NCI-H345 (cell line): ENCODE data around the gene IMPA2.

Experiments used
- DNase-seq: peaks from one replicate; lab custom pipeline; 2025; lab: John Stamatoyannopoulos, UW

Gene IMPA2

DNA sequence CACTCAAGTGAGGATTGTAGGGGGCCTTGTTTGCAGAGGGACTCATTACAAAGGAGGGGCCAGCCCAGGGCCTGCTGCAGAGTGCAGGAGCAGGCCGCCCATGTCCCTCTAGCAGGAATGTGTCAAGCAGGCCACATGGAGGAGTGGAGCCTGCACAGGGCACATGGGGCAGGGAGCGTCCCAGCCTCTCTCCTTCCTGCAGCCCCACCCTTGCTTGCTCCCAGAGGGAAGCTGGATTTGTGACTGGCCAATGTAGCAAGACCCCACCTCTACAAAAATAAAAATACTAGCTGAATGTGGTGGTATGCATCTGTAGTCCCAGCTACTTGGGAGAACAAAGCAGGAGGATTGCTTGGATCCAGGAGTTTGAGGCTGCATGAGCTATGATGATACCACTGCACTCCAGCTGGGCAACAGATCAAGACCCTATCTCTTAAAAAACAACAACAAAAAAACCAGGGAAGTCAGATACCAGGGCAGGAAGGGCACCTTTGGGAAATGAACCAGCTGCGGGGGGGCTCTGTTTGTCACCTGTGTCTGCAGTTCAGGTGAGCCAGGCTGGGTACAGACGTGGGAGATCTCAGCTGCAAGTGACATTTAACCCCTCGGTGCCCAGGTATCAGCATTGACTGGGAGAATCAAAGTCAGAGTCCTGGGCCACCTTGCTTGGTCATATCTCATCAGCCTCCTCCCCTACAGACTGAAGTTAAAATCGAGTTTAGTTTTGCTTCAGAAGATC, 27.7 kb downstream of the IMPA2 start:
- no peak for DNase-seq

DNA sequence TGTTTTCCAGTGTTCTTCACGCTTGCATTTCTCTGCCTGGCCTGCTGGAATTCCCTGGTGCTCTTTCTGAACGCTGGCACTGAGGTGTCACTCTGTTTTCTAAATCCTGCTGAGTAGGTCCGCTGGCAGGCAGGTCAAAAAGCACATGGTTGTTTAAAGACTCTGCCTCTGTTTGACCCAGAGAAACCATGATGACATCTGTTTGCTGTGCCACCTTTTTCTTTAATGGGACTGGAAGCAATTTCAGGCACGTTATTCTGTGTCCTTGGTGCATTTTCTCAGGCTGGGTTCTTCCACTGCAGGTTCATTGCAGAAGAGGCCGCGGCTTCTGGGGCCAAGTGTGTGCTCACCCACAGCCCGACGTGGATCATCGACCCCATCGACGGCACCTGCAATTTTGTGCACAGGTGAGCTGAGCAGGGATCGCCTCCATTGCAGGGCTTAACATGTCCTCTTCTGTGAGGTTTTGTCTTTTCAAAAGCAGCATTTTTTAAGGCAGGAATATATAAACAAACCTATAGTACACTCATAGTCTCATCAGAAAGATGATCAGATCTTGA, 28.4 kb downstream of the IMPA2 start:
- no peak for DNase-seq

DNA sequence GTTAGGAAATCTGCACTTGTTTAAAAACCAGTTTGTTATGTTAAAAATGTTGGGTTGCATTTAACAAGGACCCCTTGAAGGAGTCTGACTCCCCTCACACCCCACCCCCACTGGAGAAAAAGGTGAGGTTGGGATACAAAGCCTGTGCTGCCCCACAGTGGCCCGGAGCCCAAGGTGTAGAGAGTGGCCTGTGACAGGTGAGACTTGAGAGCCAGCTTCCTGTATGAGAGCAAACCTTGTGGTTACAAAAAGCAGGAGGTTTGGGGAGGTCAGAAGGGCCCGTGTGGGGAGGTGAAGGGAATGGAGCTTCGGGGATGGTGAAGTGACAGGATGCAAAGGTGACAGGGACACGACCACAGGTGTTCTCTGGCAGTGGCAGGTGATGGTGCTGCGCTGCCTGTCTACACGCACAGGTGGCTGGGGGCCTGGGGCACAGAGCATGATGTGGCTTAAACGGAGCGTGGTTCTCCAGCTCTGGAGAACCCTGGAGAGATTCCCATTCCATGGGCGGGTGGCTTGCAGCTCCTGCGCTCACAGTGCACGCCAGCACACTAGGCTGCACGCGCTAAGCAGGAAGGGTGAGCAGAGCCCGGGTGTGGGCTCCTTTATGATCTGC, 29.0 kb downstream of the IMPA2 start:
- no peak for DNase-seq

DNA sequence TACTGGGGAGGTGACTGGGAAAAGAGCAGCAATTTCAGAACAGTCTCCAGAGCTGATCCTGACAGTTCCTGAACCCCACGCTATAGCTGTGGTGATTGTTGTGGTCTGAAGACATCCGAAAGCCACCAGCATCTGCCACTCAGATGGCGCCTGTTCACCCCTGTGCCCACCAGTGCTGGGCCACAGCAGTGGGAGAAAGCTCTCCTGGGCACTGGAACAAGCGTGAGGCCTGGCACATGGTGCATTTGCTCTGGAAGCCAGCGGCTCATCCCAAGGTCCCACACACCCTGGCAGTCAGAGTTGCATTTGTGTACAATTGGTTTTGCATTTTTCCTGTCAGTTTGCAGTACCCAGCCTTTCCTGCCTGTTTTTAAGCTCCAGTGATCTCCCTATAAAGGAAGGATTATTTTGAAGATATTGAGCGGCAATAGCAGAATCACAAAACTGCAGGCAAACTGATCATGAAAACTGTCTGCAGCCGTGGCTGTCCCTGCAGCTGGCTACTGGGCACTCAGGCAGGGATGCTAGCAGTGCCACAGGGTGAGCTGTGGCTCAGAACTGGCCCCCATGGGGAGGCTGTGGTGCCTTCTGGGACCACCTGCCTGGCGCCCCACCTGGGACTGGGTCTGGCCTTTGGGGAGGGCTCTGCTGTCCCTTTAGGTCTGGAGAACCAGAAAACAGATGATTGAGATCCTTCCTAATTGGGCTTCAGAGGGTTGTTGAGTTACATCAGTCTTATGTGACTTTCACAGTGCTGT, 30.1 kb downstream of the IMPA2 start:
- DNase-seq: no peak

DNA sequence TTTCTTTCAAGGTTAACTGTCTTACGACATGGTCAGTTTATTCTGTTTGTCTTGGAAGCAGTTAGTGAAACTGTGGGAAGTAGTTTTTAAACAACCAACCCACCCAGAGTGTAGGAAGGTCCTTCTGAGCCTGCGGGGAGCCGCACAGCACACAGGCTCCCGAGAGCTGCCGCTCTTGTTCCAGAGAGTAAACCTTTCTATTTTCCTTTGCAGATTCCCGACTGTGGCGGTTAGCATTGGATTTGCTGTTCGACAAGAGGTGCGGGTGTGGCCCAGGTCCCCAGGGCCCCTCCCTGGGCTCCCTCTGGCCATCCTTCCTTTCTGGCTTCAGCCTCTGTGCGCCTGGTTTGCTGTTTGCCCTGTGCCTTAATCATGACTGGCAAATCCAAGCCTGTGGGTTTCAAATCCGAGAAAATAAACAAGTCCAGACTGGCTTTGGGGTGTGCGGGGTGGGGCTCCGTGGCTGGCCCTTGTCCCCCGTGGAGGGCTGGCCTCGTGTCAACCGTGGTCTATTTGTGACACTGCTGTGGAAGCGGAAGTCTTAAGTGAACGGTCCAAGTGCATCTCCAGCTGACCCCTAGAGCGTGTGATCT, 30.7 kb downstream of the IMPA2 start:
- no peak for DNase-seq

DNA sequence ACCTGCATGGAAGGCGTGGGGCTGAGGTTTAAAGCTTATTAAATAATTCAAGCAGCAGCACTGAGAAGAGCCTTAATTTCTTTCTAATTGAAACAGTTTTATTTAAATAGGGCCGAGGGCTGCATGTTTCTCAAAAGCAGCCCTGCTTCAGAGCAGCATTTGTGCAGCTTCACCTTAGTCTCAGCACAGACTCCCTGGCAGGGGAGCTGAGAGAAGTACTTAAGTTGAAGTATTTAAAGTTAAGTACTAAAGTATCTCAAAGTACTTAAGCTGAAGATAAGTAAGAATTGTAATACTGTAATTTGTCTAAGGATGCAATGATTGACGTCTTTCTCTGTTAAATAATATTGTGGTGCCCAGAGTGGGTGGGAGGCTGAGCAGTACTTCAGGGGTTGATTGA, 31.4 kb downstream of the IMPA2 start:
- DNase-seq: no peak

DNA sequence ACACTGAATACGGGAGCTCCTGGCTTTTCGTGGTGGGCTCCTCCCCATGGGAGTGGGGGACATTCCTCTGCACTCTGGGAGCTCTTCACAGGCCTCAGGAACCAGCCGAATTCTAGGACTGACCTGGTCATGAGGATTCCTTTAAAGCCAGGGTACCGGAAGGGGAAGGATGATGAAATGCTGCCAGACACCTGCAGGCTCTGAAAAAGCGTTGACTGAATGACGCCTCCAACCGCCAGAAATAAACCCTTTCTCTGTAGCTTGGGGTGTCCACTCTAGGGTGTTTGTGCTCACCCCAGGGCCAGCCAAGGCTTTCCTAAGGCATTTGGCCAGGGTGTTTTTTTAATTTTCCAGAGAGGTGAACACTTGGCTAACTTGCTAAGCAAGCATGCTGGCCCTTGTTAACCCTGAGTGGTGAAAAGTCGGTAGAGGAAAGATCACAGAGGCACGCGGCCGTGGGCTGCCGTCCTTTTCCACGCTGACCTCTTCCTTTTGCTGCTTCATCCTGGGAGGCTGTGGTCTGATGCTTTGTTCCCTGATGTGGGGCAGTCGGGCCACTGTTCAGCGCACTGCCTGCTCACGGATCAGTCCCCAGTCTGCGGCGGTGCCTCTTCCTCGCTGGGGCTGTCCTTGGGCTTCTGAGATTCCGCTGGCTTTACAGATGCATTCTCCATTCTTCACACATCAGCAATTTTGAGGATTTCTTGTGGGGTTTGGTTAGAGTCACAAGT, 32.0 kb downstream of the IMPA2 start:
- DNase-seq: no peak

DNA sequence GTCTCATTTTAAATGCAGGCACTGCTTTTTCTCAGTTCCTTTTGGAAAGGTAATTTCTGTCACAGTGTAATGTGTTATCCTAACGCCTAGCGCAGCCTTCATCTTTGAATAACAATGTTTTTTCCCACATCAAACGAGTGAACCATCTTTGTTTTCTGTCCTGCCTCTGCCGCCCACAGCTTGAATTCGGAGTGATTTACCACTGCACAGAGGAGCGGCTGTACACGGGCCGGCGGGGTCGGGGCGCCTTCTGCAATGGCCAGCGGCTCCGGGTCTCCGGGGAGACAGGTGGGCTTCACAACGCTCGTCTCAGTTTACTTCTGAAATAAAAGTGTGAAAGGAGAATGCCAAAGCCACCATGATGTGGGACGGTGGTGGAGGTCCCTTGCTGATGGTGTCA, 32.8 kb downstream of the IMPA2 start:
- no peak for DNase-seq

DNA sequence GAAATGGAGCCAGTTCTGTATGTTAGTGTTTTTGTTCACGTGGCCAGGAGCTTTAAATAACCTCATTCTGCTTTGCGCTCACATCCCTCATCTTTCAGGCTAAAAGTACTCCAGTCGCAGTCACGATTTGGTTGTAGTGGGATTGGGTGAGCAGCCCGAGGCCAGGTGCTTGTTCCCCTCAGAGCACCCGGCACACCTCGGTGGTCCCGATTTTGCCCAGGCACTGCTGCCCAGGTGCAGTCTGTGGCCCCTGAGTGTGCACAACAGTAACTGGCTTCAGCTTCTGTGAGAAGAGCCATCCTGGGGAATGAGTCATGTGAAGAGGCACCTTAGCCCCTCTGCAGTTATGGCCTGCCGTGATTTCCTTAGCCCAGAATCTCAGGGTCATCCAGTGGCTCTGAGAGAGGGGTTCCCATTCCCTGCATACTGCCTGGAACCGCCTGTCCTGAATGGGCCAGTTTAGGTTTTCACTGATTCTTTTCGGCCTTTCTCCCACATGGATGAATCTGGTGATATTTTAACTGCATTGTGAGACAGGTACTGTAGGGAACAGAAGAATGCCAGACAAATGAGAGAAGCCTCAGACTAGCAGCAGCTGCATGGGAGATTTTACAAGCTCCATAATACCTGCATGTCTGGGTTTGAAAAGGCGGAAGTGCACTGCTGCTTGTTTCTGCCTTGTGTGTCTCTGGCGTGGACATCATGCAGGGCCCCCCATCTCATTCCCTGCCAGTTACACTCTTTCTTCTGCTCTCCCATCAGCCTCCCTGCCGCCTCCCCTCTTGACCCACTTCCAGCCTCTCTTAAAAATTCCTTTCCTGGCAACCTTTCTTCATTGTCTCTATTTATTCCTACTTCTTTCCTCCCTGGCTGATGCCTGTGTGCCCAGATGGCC, 33.5 kb downstream of the IMPA2 start:
- no peak for DNase-seq

DNA sequence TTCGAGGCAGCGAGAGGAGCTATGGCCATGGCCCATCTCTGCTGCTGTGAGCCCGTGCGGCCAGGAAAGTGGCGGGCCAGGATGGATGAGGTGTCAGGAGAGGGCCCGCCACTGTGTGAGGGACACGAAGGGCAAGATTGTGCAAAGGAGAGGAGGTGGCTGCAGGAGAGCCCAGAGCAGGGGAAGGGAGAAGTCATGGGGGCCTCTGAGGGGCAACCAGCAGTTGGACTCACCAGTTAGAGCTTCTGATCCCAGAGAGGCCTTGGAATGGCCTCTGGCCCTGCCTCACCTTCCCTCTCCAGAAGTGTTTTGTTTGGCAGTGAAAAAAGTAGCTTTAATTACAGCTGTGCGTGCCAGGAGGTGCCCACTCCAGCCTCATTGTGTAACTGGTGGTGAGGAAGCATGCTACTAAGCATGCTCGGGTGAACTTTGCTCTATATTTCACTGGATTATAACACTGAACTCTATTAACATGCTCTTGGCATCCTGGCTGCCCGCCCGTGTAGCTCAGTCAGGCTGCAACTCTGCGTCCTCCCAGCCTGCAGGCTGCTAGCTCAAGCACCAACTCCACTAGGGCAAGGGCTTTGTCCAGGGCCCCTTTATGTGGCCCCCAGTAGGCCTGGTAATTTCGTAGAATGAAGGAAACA, 34.2 kb downstream of the IMPA2 start:
- DNase-seq: no peak

DNA sequence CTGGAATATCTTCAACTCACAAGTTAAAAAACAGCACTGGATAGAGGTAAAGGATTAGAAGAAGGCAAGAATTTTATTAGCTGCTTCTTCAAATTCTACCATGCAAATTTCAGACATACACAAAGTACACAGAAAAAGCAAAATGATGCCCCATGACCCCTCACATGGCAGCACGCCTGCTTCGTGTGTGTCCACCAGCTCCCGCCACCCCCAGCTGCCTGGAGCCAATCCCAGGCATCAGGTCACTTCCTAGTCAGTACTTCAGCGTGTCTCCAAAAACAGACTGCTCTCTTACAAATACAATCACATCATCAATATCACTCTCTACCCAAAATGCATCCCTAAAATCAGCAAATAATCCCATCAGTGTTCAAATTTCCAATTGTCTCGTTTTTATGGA, 35.8 kb downstream of the IMPA2 start:
- DNase-seq: no peak

DNA sequence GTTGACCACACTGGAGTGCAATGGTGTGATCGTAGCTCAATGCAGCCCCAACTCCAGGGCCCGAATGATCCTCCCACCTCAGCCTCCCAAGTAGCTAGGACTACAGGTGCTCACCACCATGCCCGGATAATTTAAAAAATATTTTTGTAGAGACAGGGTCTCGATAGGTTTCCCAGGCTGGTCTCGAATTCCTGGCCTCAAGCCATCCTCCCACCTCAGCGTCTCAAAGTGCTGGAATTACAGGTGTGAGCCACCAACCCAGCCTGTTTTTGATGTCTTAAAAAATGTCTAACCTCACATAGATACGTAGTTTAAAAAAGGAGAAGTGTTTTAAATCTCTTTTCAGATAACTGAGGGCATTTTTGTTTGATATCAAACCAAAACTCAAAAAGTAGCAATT, 37.6 kb downstream of the IMPA2 start:
- no peak for DNase-seq

DNA sequence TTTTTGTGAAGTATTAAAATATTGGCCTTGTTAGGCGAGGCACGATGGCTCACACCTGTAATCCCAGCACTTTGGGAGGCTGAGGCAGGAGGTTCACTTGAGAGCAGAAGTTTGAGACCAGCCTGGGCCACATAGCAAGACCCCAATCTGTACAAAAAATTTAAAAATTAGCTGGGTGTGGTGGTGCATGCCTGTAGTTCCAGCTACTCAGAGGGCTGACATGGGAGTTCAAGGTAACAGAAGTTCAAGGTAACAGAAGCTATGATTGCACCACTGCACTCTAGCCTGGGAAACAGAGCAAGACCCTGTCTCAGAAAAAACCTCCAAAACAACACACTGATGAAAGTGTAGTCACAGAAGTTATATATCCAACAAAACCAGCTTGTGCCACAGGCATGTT, 39.8 kb downstream of the IMPA2 start:
- no peak for DNase-seq

DNA sequence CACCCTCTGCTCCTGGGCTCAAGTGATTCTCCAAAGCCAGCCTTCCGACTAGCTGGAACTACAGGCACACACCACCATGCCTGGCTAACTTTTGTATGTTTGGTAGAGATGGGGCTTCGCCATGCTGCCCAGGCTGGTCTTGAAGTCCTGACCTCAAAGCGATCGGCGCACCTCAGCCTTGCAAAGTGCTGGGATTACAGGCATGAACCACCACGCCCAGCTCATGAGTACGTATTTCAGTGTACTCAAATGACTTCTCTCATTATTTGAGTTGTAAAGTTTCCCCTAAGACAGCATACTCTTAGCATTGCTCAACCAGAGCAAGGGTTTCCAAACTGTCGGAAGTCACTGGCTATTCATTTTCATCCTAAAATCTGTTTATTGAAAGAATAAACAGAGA, 40.3 kb downstream of the IMPA2 start:
- DNase-seq: no peak

DNA sequence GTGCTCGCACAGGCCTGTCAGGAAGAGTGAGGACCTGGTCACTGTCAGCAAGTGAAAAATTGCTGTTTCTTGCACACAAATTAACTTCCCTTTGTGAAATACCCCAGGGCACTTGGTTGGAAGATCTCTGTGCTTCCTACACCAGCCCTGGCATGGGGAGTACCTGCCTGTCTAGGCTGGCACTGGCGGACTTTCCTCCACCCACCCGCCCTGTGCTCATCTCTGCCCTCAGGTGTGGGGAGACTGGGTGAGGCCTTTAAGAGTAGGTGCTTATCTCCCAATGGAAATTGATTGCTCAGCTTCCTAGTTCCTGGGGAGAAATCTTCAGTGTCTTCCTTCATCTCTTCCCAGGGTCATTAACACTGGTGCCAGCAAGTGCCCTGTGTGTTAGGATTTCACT, 42.1 kb downstream of the IMPA2 start:
- no peak for DNase-seq

DNA sequence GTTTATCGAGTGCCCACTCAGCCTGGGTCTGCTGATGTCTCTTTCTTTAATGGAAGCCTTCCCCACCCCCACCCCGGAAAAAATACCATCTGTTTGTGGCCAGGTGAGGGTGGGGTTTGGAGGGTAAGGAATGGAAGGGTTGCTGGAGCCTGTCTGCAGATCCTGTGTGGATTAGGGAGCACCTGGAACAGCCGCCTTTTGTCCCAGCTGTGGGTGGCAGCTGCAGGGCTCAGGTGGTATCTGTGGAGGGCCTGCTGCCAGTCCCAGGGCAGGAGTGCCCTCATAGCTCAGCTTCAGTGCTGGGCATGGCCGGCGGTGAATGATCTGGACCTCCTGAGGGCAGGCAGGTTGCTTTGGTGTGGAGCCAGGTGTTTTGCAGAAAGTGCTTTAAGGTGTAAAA, 45.3 kb downstream of the IMPA2 start:
- no peak for DNase-seq

DNA sequence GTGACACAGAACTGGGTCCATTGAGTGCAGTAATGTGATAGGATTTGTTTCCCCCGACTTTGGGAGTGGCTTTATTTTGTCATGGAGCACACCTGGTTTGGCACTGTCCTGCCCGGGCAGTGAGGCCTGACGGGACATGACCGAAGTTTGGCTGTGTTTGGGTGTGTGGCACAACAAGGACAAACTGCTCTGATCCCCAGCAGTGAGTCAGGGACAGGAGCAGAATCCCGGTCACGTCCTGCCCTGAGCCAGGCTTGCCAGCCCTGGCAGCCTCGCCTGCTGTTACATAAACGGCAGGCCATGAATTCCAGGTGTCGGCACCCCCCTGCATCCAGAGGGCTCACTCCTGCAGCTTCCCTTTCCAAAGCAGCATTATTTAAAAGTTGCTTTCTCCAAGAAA, 45.7 kb downstream of the IMPA2 start:
- no peak for DNase-seq

DNA sequence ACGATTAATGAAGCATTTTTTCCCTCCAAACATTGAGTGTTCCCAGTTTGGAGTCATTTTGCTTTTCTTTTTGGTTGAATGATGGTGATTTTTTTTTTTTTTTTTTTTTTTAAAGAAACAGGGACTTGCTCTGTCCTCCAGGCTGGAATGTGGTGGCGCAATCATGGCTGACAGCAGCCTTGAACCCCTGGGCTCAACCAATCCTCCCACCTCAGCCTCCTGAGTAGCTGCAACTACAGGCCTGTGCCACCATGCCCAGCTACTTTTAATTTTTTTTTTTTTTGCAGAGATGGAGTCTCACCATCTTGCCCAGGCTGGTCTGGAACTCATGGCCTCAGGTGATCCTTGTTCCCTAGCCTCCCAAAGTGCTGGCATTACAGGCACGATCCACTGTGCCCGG, 46.2 kb downstream of the IMPA2 start:
- no peak for DNase-seq

DNA sequence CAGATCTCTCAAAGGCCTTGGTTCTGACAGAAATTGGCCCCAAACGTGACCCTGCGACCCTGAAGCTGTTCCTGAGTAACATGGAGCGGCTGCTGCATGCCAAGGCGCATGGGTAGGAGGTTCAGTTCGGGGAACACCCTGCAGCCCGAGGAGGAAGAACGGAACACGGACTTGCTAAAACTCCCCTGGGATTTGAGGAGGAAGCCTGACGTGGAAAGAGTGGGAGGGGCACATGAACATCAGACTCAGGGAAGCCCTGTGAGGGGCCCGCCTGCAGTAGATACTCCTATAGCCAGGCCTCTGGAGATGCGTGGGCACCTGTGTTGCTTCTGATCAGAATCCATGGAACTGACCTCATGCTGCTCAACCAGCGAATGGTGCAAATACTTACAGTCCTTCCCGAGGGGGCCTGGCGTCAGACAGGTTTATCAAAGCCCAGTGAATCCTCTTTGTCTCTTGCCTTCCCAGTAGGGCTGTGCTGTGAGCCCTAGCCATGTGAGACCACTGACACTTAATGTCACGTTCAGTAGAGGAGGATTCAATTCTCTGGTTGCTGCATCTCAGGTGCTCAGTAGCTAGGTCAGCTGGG, 46.8 kb downstream of the IMPA2 start:
- DNase-seq: no peak

DNA sequence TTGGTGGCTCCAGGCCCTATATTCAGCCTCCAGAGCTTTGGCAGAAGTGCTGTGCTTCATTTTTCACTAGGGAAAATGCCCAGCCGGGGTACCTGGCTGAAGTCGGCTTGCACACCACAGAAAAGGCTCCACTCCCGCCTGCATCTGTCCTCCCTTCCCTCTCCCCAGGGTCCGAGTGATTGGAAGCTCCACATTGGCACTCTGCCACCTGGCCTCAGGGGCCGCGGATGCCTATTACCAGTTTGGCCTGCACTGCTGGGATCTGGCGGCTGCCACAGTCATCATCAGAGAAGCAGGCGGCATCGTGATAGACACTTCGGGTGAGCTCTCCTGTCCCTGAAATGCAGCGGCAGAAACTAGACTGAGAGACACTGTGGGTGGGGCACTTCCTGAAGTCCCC, 47.4 kb downstream of the IMPA2 start:
- DNase-seq: no peak
